Stomach (tissue), 4 donors: ENCODE results near the gene CAVIN1.

Experiments
- CTCF ChIP-seq, 7 experiments: fragments of 450-650 bp in 4 of 7; fragments of 200-600 bp in 3 of 7; sonication (generic) in 3 of 7; IDR thresholded peaks; one replicate each; pipeline ENCODE4 v1.5.1; 2016 to 2019; ENCODE audit warnings: antibody characterized with exemption in 7 of 7, control low read depth in 2 of 7, mild to moderate bottlenecking in 1 of 7
- EP300 ChIP-seq: sonication (generic); formaldehyde crosslinking; IDR thresholded peaks from one replicate; pipeline ENCODE4 v1.6.1; 2017; ENCODE audit warnings: antibody characterized with exemption
- POLR2A ChIP-seq, 4 donors: fragments of 450-650 bp; IDR thresholded peaks; one replicate each; pipeline ENCODE4 v1.6.1; 2016; ENCODE audit warnings: antibody characterized with exemption in 4 of 4, control low read depth in 2 of 4, mild to moderate bottlenecking in 1 of 4, moderate library complexity in 1 of 4
- POLR2AphosphoS5 ChIP-seq, 3 donors: sonication (generic); formaldehyde crosslinking; IDR thresholded peaks; one replicate each; pipeline ENCODE4 v1.6.1; 2016; ENCODE audit warnings: antibody characterized with exemption in 3 of 3

GRCh38 chr17:42431758-42432161, 8.7 kb upstream of the CAVIN1 start:
- TF ChIP-seq CTCF (IDR thresholded peaks at IDR 0.05) (no peak), POLR2AphosphoS5 (IDR thresholded peaks at IDR 0.05) (no peak), POLR2A (IDR thresholded peaks at IDR 0.05) (no peak), EP300 (no peak)
